ENCODE data around the gene LGR6.

LGR6 gene

DNA sequence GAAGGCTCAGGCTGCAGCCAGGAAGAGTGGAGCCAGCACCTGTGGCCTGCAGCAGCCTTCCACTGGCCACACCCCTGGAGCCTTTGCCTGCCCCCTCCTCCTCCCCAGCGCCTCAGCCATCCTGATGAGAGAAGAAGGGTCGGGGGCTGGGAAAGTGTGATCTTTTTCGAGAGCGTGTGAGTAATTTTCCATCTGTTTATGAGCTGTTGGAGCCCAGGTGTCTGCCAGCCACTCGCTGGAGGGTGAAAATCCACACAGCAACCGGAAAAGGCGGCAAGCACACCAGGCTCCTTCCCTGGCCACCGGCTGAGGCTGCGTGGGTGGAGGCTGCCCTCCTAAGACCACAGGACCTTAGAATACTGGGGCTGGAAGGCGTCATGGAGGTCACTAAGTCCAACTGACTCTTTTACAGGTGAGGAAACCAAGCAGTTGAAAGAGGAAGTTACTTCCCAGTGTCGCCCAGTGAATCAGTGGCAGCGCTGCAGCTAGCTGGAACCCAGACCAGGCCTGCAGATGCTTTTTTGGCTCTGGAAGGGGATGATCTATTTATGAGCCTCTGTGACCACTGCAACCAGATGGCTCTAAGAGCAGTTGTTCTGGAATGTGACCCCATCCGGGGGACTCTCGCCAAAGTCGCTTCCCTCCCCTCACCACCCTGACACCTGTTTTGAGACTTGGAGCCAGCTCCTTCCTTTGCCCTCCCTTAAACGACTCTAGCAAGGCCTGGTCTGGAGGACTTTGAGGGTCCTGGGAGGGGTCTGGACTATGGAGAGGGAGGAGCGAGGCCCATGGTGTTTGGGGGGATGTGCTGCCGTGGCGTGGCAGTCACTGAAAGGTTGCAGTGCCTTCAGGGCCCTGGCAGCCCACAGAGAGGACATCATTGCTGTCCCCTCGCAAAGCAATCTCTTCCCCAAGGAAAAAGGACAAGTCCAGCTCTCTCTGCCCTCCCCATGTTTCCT lies 54.5 kb downstream of the LGR6 start:
- no peak for TF ChIP-seq POLR2A (IDR thresholded peaks at IDR 0.05; ENCODE audit: extremely low read depth, insufficient read length)
- TF ChIP-seq, protein P1, sequence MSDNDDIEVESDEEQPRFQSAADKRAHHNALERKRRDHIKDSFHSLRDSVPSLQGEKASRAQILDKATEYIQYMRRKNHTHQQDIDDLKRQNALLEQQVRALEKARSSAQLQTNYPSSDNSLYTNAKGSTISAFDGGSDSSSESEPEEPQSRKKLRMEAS (IDR thresholded peaks at IDR 0.05; ENCODE audit: low read depth, low read length): no peak
- TF ChIP-seq, protein P2, sequence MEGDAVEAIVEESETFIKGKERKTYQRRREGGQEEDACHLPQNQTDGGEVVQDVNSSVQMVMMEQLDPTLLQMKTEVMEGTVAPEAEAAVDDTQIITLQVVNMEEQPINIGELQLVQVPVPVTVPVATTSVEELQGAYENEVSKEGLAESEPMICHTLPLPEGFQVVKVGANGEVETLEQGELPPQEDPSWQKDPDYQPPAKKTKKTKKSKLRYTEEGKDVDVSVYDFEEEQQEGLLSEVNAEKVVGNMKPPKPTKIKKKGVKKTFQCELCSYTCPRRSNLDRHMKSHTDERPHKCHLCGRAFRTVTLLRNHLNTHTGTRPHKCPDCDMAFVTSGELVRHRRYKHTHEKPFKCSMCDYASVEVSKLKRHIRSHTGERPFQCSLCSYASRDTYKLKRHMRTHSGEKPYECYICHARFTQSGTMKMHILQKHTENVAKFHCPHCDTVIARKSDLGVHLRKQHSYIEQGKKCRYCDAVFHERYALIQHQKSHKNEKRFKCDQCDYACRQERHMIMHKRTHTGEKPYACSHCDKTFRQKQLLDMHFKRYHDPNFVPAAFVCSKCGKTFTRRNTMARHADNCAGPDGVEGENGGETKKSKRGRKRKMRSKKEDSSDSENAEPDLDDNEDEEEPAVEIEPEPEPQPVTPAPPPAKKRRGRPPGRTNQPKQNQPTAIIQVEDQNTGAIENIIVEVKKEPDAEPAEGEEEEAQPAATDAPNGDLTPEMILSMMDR (IDR thresholded peaks at IDR 0.05; ENCODE audit: low read depth, low read length): no peak
- TF ChIP-seq MYC (IDR thresholded peaks at IDR 0.05; ENCODE audit: low read depth, low read length): no peak
- DNase-seq (ENCODE audit: low read depth): no peak

DNA sequence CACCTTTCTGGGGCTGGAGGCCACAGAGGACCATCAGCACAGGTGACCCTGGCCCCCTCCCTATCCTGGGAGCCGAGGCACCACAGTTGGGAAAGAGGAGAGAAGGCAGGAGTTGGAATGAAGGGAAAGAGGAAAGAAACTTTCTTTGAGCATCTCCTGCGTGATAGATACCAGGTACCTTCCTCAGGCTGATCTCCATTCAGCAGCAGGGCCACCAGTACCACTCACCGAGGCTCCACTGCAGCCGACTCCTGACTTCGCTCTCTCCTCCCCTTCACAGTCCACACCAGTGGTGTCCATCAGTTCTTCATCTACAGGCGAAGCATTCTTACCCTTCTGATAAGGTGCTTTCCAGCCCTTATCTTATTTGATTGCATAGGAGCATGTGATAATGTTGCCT lies 55.3 kb downstream of the LGR6 start:
- DNase-seq (ENCODE audit: low read depth): no peak
- TF ChIP-seq, protein P1 (IDR thresholded peaks at IDR 0.05; ENCODE audit: low read depth, low read length): no peak
- TF ChIP-seq, protein P2 (IDR thresholded peaks at IDR 0.05; ENCODE audit: low read depth, low read length): no peak
- TF ChIP-seq POLR2A (IDR thresholded peaks at IDR 0.05; ENCODE audit: extremely low read depth, insufficient read length) (no peak), MYC (IDR thresholded peaks at IDR 0.05; ENCODE audit: low read depth, low read length) (no peak)
- no peak overlapping the region for H3K4me3 ChIP-seq (ENCODE audit: low read depth, low read length)

More for the DNA sequence above, 54.5 kb downstream of the LGR6 start:
- H3K4me3 ChIP-seq (ENCODE audit: low read depth, low read length): no peak overlapping the region

DNA sequence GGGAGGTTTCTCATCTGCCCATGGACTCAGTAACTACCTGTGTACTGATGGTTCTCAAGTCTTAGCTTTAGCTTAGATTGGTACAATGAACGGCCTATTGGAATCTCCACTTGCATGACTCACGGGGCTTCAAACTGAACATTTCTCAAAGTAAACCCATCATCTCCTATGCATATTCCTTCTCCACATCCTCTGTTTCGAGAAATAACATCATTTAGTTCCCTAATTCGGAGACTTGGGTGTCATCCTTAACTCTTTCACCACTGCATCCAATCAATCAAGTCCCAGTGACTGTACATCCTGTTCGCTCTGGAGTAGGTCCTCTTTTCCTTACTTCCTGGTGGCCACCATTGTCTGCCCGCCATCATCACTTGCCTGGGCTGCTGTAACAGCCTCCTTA lies 55.8 kb downstream of the LGR6 start:
- no peak for DNase-seq (ENCODE audit: low read depth)
- no peak overlapping the region for H3K4me3 ChIP-seq (ENCODE audit: low read depth, low read length)
- TF ChIP-seq MYC (IDR thresholded peaks at IDR 0.05; ENCODE audit: low read depth, low read length) (no peak), POLR2A (IDR thresholded peaks at IDR 0.05; ENCODE audit: extremely low read depth, insufficient read length) (no peak)
- TF ChIP-seq, protein P1 (IDR thresholded peaks at IDR 0.05; ENCODE audit: low read depth, low read length): no peak
- TF ChIP-seq, protein P2 (IDR thresholded peaks at IDR 0.05; ENCODE audit: low read depth, low read length): no peak

DNA sequence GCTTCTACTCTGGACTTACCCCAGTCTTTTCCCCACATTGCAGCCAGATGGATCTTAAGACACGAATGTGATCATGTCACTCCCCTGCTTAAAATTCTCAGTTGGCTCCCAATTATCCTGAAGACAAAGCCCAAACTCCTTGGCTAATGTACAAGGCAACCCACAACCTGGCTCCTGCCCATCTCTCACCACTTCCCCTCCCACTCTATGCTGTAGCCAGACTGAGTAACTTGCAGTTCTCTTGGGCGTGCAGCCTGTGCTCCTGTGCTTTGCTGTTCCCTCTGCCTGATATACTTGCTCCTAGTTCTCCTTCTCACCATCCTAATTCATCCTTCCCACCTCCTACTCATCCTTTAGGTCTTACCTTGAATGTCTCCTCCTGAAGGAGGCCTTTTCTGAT lies 56.2 kb downstream of the LGR6 start:
- TF ChIP-seq, protein P2 (IDR thresholded peaks at IDR 0.05; ENCODE audit: low read depth, low read length): no peak
- no peak for TF ChIP-seq MYC (IDR thresholded peaks at IDR 0.05; ENCODE audit: low read depth, low read length)
- DNase-seq (ENCODE audit: low read depth): no peak
- H3K4me3 ChIP-seq (ENCODE audit: low read depth, low read length): no peak overlapping the region

DNA sequence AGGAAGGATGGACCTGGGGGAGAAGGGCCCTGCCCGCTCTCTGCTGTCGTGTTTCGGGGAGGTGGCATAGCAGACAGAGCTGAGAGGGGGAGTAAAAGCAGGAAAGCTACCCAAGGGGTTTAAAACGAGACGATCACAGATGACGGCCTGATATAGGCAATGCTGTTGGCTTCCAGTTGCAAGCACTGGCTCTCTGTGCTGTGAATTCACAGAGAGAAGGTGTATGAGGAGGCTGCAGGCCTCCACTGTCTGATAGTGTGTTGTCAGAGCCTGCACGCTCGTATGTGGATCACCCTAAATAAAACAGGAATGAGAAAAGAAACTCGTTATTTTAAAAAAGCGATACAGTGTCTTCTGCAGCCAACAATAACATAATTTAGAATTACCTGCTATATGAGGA lies 57.4 kb downstream of the LGR6 start:
- H3K4me3 ChIP-seq (ENCODE audit: low read depth, low read length): no peak overlapping the region
- TF ChIP-seq MYC (IDR thresholded peaks at IDR 0.05; ENCODE audit: low read depth, low read length): no peak
- no peak for TF ChIP-seq POLR2A (IDR thresholded peaks at IDR 0.05; ENCODE audit: extremely low read depth, insufficient read length)
- TF ChIP-seq, protein P1 (IDR thresholded peaks at IDR 0.05; ENCODE audit: low read depth, low read length): no peak
- DNase-seq (ENCODE audit: low read depth): no peak

DNA sequence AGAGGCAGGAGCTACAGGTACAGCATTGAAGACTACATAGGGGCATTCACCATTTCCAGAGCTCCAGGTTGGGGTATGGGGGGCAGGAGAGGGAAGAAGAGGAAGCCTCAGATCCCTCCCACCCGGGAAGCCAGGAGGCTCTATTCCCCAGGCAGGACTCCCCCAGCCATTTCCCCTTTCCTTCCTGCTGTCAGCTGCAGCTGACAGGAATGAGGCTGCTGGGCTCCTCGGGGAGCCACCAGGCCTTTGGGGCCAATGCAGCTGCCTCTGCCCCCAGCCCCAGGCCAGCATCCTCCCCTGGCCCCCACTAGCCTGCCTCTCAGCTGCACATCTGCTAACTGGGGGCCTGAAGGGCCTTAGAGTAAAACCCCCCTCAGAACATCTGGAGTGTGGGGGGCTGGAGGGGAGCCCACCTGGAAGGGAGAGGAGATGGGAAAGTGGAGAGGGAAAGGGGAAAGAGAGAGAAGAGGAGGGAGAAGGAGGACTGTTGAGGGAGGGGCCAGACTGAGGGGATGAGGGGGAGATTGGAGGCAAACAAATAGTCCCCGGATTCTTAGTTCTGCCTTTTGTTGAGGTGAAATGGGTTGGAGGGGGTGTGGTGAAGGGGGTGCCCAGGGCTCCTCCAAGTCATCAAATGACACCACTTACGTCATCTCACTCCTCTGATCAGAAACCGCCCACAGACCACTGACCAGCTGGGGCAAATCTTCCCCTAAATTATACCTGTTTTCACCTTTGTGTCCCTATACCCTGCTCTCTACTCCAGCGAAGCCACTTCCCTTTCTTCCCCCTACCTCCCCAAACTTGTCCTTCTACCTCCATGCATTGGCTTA lies 58.0 kb downstream of the LGR6 start:
- TF ChIP-seq POLR2A (IDR thresholded peaks at IDR 0.05; ENCODE audit: extremely low read depth, insufficient read length): no peak
- no peak for TF ChIP-seq MYC (IDR thresholded peaks at IDR 0.05; ENCODE audit: low read depth, low read length)
- TF ChIP-seq, protein P2 (IDR thresholded peaks at IDR 0.05; ENCODE audit: low read depth, low read length): no peak
- TF ChIP-seq, protein P1 (IDR thresholded peaks at IDR 0.05; ENCODE audit: low read depth, low read length): no peak
- DNase-seq (ENCODE audit: low read depth): no peak
- H3K4me3 ChIP-seq (ENCODE audit: low read depth, low read length): no peak overlapping the region

Measured in NB4 (cell line).